SK-N-SH (cell line): ENCODE measurements around the gene MDH2. TPM values are rescaled to one million over a fixed set of nuclear protein-coding genes. Genes with fewer than 3 reads are reported as not detected.

Experiments used
- CTCF ChIA-PET: fragments of 300-600, 350-600 bp; formaldehyde crosslinking; extraction: SDS; loops from one replicate; lab custom pipeline; 2021; lab: Yijun Ruan, JAX
- POLR2A ChIA-PET: fragments of 350-600 bp; sonication (Branson Sonifier 250); formaldehyde crosslinking; extraction: SDS; loops from one replicate; lab custom pipeline; 2020; ENCODE audit warnings: antibody characterized with exemption, inconsistent platforms; lab: Yijun Ruan, JAX
- DNase-seq: peaks from one replicate; pipeline ENCODE4 v3.0.0; 2012
- H2AFZ ChIP-seq: fragments of 200-600 bp; sonication (generic); 2 replicates; pipeline ENCODE4 v1.8.1; 2016; ENCODE audit warnings: antibody characterized with exemption, mild to moderate bottlenecking, low read depth
- H3F3A ChIP-seq: fragments of 200-600 bp; sonication (generic); replicated peaks from 2 replicates; pipeline ENCODE3; 2016; ENCODE audit warnings: antibody characterized with exemption, mild to moderate bottlenecking; ENCODE audit not compliant: insufficient read depth
- H3K27ac ChIP-seq, 2 experiments: fragments of 200-500 bp in 1 of 2; fragments of 200-600 bp in 1 of 2; sonication (Bioruptor generic) in 1 of 2; sonication (generic), shearing (Covaris generic) in 1 of 2; 2 replicates each; pipeline versions ENCODE4 v1.5.1 to v1.6.1; 2014 to 2016; ENCODE audit warnings: low read depth in 2 of 2, inconsistent platforms in 1 of 2, low read length in 1 of 2, mild to moderate bottlenecking in 1 of 2, mixed read lengths in 1 of 2
- H3K27me3 ChIP-seq: fragments of 200-600 bp; sonication (generic), shearing (Covaris generic); 2 replicates; pipeline ENCODE4 v1.6.1; 2016; ENCODE audit warnings: mixed run types; ENCODE audit not compliant: insufficient read depth
- H3K36me3 ChIP-seq, 2 experiments: fragments of 200-500 bp in 1 of 2; fragments of 200-600 bp in 1 of 2; sonication (Bioruptor generic) in 1 of 2; sonication (generic) in 1 of 2; replicated peaks in 1 of 2; 2 replicates each; pipeline versions ENCODE3 to v1.5.1; 2014 to 2016; ENCODE audit warnings: low read length in 1 of 2, mild to moderate bottlenecking in 1 of 2; ENCODE audit not compliant: insufficient read depth in 2 of 2, control insufficient read depth in 1 of 2
- H3K4me1 ChIP-seq, 2 experiments: fragments of 200-500 bp in 1 of 2; fragments of 200-600 bp in 1 of 2; sonication (Bioruptor generic) in 1 of 2; sonication (generic), shearing (Covaris generic) in 1 of 2; 2 replicates each; pipeline versions ENCODE4 v1.5.1 to v1.6.1; 2014 to 2016; ENCODE audit warnings: low read depth in 1 of 2, low read length in 1 of 2, mixed run types in 1 of 2; ENCODE audit not compliant: insufficient read depth in 2 of 2, control insufficient read depth in 1 of 2
- H3K4me2 ChIP-seq: fragments of 200-600 bp; sonication (generic), shearing (Covaris generic); 2 replicates; pipeline ENCODE4 v1.6.1; 2017; ENCODE audit warnings: mixed run types
- H3K4me3 ChIP-seq, 2 experiments: fragments of 200-500 bp in 1 of 2; fragments of 200-600 bp in 1 of 2; sonication (Bioruptor generic) in 1 of 2; sonication (generic), shearing (Covaris generic) in 1 of 2; 2 replicates each; pipeline versions ENCODE4 v1.5.1 to v1.8.1; 2014 to 2016; ENCODE audit warnings: low read depth in 2 of 2, inconsistent platforms in 1 of 2, low read length in 1 of 2, mild to moderate bottlenecking in 1 of 2, mixed read lengths in 1 of 2, moderate library complexity in 1 of 2
- H3K79me2 ChIP-seq: fragments of 200-600 bp; sonication (generic); 2 replicates; pipeline ENCODE4 v1.8.1; 2017; ENCODE audit warnings: mild to moderate bottlenecking; ENCODE audit not compliant: insufficient read depth
- H3K9ac ChIP-seq: fragments of 200-600 bp; sonication (generic); 2 replicates; pipeline ENCODE4 v1.6.1; 2017; ENCODE audit warnings: mixed run types
- H3K9me2 ChIP-seq: fragments of 200-600 bp; sonication (generic); 2 replicates; pipeline ENCODE4 v1.6.1; 2017; ENCODE audit warnings: mixed run types
- H3K9me3 ChIP-seq: fragments of 200-600 bp; sonication (generic); 2 replicates; pipeline ENCODE4 v1.6.1; 2017; ENCODE audit warnings: mixed run types, mild to moderate bottlenecking, moderate library complexity
- H4K20me1 ChIP-seq: fragments of 200-600 bp; sonication (generic); 2 replicates; pipeline ENCODE4 v1.6.1; 2017; ENCODE audit warnings: mild to moderate bottlenecking, mixed run types; ENCODE audit not compliant: insufficient read depth
- ELF1 ChIP-seq: IDR thresholded peaks from 2 replicates; pipeline ENCODE4 v1.4.0; 2012
- EP300 ChIP-seq, 2 experiments: IDR thresholded peaks; 2 replicates each; pipeline versions ENCODE4 v1.4.0 to v1.6.1; 2012; ENCODE audit warnings: borderline replicate concordance in 1 of 2, low read depth in 1 of 2, low read length in 1 of 2
- FOSL2 ChIP-seq: IDR thresholded peaks from 2 replicates; pipeline ENCODE4 v1.4.0; 2012; ENCODE audit warnings: low read depth, mild to moderate bottlenecking, moderate library complexity, borderline replicate concordance
- FOXJ3 ChIP-seq: sonication (generic); formaldehyde crosslinking; IDR thresholded peaks from 2 replicates; pipeline ENCODE4 v1.5.1; 2020; ENCODE audit warnings: mild to moderate bottlenecking, missing genetic modification reagents
- GABPA ChIP-seq: IDR thresholded peaks from 2 replicates; pipeline ENCODE4 v1.4.0; 2012; ENCODE audit warnings: low read depth, mild to moderate bottlenecking
- GATA2 ChIP-seq: sonication (generic); formaldehyde crosslinking; IDR thresholded peaks from 2 replicates; pipeline ENCODE4 v1.5.0; 2020; ENCODE audit warnings: mild to moderate bottlenecking, missing genetic modification reagents
- MAX ChIP-seq: IDR thresholded peaks from 2 replicates; pipeline ENCODE4 v1.4.0; 2012; ENCODE audit warnings: low read depth
- MEF2A ChIP-seq: IDR thresholded peaks from 2 replicates; pipeline ENCODE4 v1.4.0; 2012; ENCODE audit warnings: low read depth, borderline replicate concordance
- NFIC ChIP-seq: IDR thresholded peaks from 2 replicates; pipeline ENCODE4 v1.4.0; 2012; ENCODE audit warnings: borderline replicate concordance
- NRF1 ChIP-seq: IDR thresholded peaks from 2 replicates; pipeline ENCODE4 v1.6.1; 2012; ENCODE audit warnings: low read depth, mild to moderate bottlenecking, low read length
- POLR2AphosphoS5 ChIP-seq: IDR thresholded peaks from 2 replicates; pipeline ENCODE4 v1.6.1; 2012; ENCODE audit warnings: low read depth, low read length
- RAD21 ChIP-seq: IDR thresholded peaks from 2 replicates; pipeline ENCODE4 v1.6.1; 2012; ENCODE audit warnings: mild to moderate bottlenecking, low read length
- RCOR1 ChIP-seq: fragments of 150-350 bp; IDR thresholded peaks from 2 replicates; pipeline ENCODE4 v1.6.1; 2017; ENCODE audit warnings: antibody characterized with exemption, low read length
- RXRA ChIP-seq: IDR thresholded peaks from 2 replicates; pipeline ENCODE4 v1.4.0; 2012; ENCODE audit warnings: low read depth, mild to moderate bottlenecking, borderline replicate concordance
- TAF1 ChIP-seq: IDR thresholded peaks from 2 replicates; pipeline ENCODE4 v1.6.1; 2012; ENCODE audit warnings: low read depth, mild to moderate bottlenecking, low read length, moderate library complexity, borderline replicate concordance
- USF1 ChIP-seq: IDR thresholded peaks from 2 replicates; pipeline ENCODE4 v1.4.0; 2012; ENCODE audit warnings: low read depth, borderline replicate concordance
- WGBS: methylation state at CpG from one replicate; pipeline ENCODE4 v1.1.6; 2017; ENCODE audit warnings: low lambda C conversion rate; 5-methylcytosine and 5-hydroxymethylcytosine counted together
- polyA plus RNA-seq, 3 experiments: library from polyadenylated mRNA; depleted of rRNA; stranded (reverse); fragments of >200 nt; gene quantifications; 2 replicates each; pipeline ENCODE4 v1.2.3, GENCODE V29; 2012
- TF ChIP-seq, protein P1 (sequence below): IDR thresholded peaks from 2 replicates; pipeline ENCODE4; 2012
- TF ChIP-seq, protein P2 (sequence below): IDR thresholded peaks from 2 replicates; pipeline ENCODE4 v1.4.0; 2012; ENCODE audit warnings: low read depth, borderline replicate concordance

The MDH2 gene
- polyA plus RNA-seq, 1 of the 3 experiments (the other 2 are of a cell fraction) = 301 TPM

DNA sequence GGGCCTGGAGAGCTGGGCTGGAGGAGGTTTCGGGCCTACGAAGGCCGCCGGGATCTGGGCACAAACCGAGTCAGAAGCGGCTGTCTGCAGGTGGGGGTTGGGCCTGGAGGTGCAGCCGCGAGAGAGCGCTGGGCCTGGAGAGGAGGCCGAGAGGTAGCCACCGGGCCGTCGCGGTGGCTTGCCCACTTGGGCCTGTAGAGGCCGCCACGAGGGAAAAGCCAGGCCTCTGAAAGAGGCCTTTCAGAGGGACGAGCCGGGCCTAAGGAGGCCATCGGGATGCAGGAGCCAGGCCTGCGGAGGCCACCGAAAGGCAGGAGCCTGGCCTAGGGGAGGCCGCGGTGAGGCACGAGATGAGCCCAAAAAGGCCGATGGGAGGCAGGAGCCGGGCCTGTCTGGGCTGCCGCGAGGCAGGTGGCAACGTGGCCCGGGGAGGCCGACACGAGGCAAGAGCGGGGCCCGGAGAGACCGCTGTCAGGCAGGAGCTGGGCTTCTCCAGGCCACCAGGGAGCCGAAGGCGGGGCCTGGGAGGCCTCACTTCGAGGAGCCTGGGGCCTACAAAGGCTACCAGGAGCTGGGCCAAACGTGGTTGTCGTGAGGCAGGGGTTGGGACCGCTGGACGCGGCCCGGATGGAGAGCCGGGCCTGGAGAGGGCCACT is 25.6 kb downstream of the MDH2 start (continued):
- TF ChIP-seq NRF1 = no peak

DNA sequence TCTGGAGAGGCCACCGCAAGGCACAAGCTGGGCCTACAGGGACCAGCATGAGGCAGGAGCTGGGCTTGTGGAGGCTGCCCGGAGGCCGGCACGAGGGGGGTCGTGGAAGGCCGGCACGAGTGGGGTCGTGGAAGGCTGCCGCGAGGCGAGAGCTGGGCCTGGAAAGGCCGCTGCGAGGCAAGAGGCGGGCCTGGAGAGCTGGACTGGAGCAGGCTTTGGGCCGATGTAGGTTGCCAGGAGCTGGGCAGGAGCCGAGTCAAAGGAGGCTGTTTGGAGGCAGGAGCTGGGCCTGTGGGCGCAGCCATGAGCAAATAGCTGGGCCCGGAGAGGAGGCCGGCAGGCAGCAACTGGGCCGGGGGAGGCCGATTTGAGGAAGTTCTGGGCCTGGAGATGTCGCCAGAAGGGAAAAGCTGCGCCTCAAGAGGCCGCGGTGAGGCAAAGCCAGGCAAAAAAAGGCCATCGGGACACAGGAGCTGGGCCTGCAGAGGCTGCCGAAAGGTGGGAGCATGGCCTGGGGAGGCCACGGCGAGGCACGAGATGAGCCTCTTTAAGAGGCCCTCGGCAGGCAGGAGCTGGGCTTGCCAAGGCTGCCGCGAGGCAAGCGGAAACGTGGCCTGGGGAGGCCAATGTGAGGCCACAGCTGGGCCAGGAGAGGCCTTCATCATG is 26.5 kb downstream of the MDH2 start:
- no peaks in the 10 kb centered on the region for H3K9me2 ChIP-seq
- peaks cover 0 to 5% of the 10 kb centered on the region in 2 experiments; a peak in 1 of 4 replicates for H3K4me1 ChIP-seq
- WGBS = 95% methylated on average over 34 of the region's 35 CpGs
- no peaks in the 10 kb centered on the region for H3K79me2 ChIP-seq
- no peak overlapping the region for H2AFZ ChIP-seq
- H3K4me2 ChIP-seq = no peak overlapping the region
- no peaks in the 10 kb centered on the region for H3K9me3 ChIP-seq
- DNase-seq = no peak
- TF ChIP-seq RAD21 (no peak), MAX (no peak), ELF1 (no peak), GABPA (no peak), FOXJ3 (CRISPR knock-in tag) (no peak), EP300 (IDR thresholded peaks at IDR 0.05; ENCODE audit: borderline replicate concordance in 1 of 2, low read depth in 1 of 2, low read length in 1 of 2) (no peak), POLR2AphosphoS5 (no peak), NFIC (no peak), MEF2A (no peak), TAF1 (no peak), RXRA (no peak), USF1 (no peak), RCOR1 (no peak), GATA2 (CRISPR knock-in tag) (no peak), FOSL2 (no peak)
- TF ChIP-seq, protein P1, sequence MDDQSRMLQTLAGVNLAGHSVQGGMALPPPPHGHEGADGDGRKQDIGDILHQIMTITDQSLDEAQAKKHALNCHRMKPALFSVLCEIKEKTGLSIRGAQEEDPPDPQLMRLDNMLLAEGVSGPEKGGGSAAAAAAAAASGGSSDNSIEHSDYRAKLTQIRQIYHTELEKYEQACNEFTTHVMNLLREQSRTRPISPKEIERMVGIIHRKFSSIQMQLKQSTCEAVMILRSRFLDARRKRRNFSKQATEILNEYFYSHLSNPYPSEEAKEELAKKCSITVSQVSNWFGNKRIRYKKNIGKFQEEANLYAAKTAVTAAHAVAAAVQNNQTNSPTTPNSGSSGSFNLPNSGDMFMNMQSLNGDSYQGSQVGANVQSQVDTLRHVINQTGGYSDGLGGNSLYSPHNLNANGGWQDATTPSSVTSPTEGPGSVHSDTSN = no peak
- TF ChIP-seq, protein P2, sequence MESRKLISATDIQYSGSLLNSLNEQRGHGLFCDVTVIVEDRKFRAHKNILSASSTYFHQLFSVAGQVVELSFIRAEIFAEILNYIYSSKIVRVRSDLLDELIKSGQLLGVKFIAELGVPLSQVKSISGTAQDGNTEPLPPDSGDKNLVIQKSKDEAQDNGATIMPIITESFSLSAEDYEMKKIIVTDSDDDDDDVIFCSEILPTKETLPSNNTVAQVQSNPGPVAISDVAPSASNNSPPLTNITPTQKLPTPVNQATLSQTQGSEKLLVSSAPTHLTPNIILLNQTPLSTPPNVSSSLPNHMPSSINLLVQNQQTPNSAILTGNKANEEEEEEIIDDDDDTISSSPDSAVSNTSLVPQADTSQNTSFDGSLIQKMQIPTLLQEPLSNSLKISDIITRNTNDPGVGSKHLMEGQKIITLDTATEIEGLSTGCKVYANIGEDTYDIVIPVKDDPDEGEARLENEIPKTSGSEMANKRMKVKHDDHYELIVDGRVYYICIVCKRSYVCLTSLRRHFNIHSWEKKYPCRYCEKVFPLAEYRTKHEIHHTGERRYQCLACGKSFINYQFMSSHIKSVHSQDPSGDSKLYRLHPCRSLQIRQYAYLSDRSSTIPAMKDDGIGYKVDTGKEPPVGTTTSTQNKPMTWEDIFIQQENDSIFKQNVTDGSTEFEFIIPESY = no peak
- ChIA-PET POLR2A (no interaction called here), CTCF (interaction anchor here (0.8 to 1.1 kb wide), 4 partner anchors 8 to 103 kb away, joined by 3 to 4 read pairs (median 3); no protein-coding TSS in a partner anchor)
- no peak overlapping the region for H3K9ac ChIP-seq
- H3F3A ChIP-seq = peaks cover 11% of the 10 kb centered on the region
- no peak overlapping the region for H3K27ac ChIP-seq
- no peaks in the 10 kb centered on the region for H3K36me3 ChIP-seq
- no peaks in the 10 kb centered on the region for H3K27me3 ChIP-seq
- no peaks in the 10 kb centered on the region for H4K20me1 ChIP-seq
- no peak overlapping the region for H3K4me3 ChIP-seq
